Lung (tissue), 12 donors: ENCODE data around the gene SPAG8. TPM values are rescaled to one million over a fixed set of nuclear protein-coding genes. Genes with fewer than 3 reads are reported as not detected.

Source experiments
- ATAC-seq: fragments of 200-7000 bp; cut with Tn5 transposase; one replicate; pipeline ENCODE4 v1.9.1; 2020; ENCODE audit warnings: moderate number of reproducible peaks; ENCODE audit not compliant: insufficient read depth, low FRiP score
- DNase-seq, 3 donors: peaks; one replicate each; pipeline ENCODE4 v3.0.0-alpha.2; 2013 to 2017
- H3K27ac ChIP-seq, 2 donors: one replicate each; pipeline ENCODE4 v1.5.1; 2013; ENCODE audit warnings: mild to moderate bottlenecking in 2 of 2, moderate library complexity in 2 of 2, control low read depth in 1 of 2, inconsistent platforms in 1 of 2, low read depth in 1 of 2, low read length in 1 of 2
- H3K27me3 ChIP-seq, 3 donors: one replicate each; pipeline ENCODE4 v1.5.1; 2013; ENCODE audit warnings: low read length in 2 of 3; ENCODE audit not compliant: control insufficient read depth in 3 of 3, insufficient read depth in 3 of 3
- H3K36me3 ChIP-seq, 4 donors: one replicate each; pipeline ENCODE4 v1.5.1; 2013; ENCODE audit warnings: low read length in 4 of 4, mild to moderate bottlenecking in 1 of 4, moderate library complexity in 1 of 4; ENCODE audit not compliant: control insufficient read depth in 4 of 4, insufficient read depth in 4 of 4
- H3K4me1 ChIP-seq, 5 donors: one replicate each; pipeline ENCODE4 v1.5.1; 2013; ENCODE audit warnings: low read length in 5 of 5, mild to moderate bottlenecking in 2 of 5, moderate library complexity in 1 of 5; ENCODE audit not compliant: control insufficient read depth in 5 of 5, insufficient read depth in 5 of 5
- H3K4me3 ChIP-seq: one replicate; pipeline ENCODE4 v1.5.1; 2013; ENCODE audit warnings: mild to moderate bottlenecking, control low read depth, moderate library complexity
- H3K9ac ChIP-seq, 2 donors: one replicate each; pipeline ENCODE4 v1.5.1; 2013; ENCODE audit warnings: low read length in 2 of 2, control low read depth in 1 of 2; ENCODE audit not compliant: insufficient read depth in 1 of 2
- H3K9me3 ChIP-seq, 4 donors: one replicate each; pipeline ENCODE4 v1.5.1; 2013; ENCODE audit warnings: low read length in 3 of 4, mild to moderate bottlenecking in 1 of 4, moderate library complexity in 1 of 4; ENCODE audit not compliant: control insufficient read depth in 4 of 4, insufficient read depth in 3 of 4
- WGBS, 2 donors: extraction: QIAGEN DNeasy Blood & Tissue Kit; methylation state at CpG; one replicate each; pipeline ENCODE4 v1.1.7; 2013; 5-methylcytosine and 5-hydroxymethylcytosine counted together
- polyA plus RNA-seq, 2 donors: library from polyadenylated mRNA; stranded (reverse); fragments of 200-250 nt; gene quantifications; one replicate each; pipeline ENCODE4 v1.2.1, GENCODE V29; 2013
- total RNA-seq, 2 donors: library from RNA; depleted of rRNA in 1 of 2; stranded (reverse); fragments of >200 nt in 1 of 2; gene quantifications; one replicate each; pipeline ENCODE4 v1.2.1, GENCODE V29; 2014 to 2021
- TF ChIP-seq, protein P1 (sequence below): IDR thresholded peaks from 2 replicates; pipeline ENCODE4 v1.5.1; 2012; ENCODE audit warnings: mild to moderate bottlenecking; ENCODE audit errors: control extremely low read depth, extremely low read depth
- donor health status: control.
- donor health status: control.
- donor health status: Bipolar disorder and iron deficiency.
- donor health status: healthy.
- donor health status: DM: yes; HTN: yes; CAD: no.

SPAG8 gene
- total and polyA plus RNA-seq, 4 donors: 5.8 to 20.6 (median 9.0) TPM

DNA sequence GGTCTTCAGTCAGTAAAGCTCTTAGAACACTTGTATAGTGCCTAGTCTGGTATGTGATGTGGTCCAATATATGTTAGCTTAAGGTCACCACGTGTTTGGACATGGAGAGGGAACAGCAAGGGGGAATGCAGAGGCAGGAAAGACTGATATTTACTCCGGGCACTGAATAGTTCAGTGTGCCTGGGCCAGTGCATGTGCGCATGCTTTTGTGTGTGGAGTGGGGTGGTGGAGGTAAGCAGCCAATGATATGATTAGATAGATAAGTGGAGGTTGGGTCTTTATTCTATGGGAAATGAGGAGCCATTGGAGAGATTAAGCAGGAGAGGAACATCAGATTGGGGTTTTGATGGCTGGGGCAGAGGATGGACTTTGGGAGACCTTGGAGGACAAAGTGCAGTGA, 44.1 kb upstream of the SPAG8 start:
- no peak for ATAC-seq
- Histone ChIP-seq H3K4me1 (peaks cover 0 to 11% (median 0%) of the 10 kb centered on the region in 5 donors), H3K9me3 (no peaks in the 10 kb centered on the region), H3K36me3 (peaks cover 0 to 14% (median 6%) of the 10 kb centered on the region in 4 donors), H3K4me3 (no peak overlapping the region), H3K9ac (no peak overlapping the region), H3K27ac (no peak overlapping the region), H3K27me3 (no peaks in the 10 kb centered on the region)
- DNase-seq: no peak
- WGBS, 2 donors: 79% methylated on average over 3 of the region's 3 CpGs
- TF ChIP-seq, protein P1, sequence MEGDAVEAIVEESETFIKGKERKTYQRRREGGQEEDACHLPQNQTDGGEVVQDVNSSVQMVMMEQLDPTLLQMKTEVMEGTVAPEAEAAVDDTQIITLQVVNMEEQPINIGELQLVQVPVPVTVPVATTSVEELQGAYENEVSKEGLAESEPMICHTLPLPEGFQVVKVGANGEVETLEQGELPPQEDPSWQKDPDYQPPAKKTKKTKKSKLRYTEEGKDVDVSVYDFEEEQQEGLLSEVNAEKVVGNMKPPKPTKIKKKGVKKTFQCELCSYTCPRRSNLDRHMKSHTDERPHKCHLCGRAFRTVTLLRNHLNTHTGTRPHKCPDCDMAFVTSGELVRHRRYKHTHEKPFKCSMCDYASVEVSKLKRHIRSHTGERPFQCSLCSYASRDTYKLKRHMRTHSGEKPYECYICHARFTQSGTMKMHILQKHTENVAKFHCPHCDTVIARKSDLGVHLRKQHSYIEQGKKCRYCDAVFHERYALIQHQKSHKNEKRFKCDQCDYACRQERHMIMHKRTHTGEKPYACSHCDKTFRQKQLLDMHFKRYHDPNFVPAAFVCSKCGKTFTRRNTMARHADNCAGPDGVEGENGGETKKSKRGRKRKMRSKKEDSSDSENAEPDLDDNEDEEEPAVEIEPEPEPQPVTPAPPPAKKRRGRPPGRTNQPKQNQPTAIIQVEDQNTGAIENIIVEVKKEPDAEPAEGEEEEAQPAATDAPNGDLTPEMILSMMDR: no peak

DNA sequence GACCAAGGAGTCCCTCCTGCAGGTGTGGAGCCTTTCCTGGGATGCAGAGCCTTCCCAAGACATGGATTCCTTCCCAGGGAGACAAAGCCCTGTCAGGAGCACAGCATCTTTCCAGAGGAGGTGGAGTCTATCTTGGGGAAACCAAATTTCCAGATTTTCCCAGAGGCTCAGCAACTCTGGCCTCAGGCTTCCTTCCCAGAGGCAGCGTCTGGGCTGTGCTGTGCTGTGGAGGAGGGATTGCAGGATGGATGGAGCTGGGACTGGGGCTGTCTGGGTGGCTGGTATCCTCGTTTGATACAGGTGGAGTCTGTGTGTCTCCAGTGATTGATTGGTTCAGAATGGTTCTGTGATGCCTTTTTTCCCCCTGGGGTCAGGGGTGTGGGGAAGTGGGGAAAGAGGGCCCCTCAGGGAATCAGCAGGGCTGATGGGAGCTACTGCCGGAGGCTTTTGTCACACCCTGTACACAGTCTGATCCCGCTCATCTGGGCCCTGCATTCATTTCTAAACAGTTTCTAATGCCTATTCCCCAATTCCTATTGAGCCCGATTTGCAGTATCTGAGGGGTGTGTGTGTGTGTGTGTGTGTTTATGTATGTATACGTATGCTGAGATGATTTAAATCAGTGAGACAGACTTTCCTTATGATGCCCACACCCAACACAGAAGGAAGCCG, 42.2 kb upstream of the SPAG8 start:
- no peak for ATAC-seq
- H3K4me3 ChIP-seq: no peak overlapping the region
- H3K27ac ChIP-seq: no peak overlapping the region
- 91 to 93% methylated on average over 7 of the region's 7 CpGs for WGBS, 2 donors
- no peak for DNase-seq
- H3K9me3 ChIP-seq: no peaks in the 10 kb centered on the region
- H3K36me3 ChIP-seq: peaks cover 0 to 16% (median 6%) of the 10 kb centered on the region in 4 donors
- TF ChIP-seq, protein P1: no peak
- no peaks in the 10 kb centered on the region for H3K27me3 ChIP-seq
- H3K4me1 ChIP-seq: peaks cover 0 to 4% (median 0%) of the 10 kb centered on the region in 5 donors
- H3K9ac ChIP-seq: no peak overlapping the region

DNA sequence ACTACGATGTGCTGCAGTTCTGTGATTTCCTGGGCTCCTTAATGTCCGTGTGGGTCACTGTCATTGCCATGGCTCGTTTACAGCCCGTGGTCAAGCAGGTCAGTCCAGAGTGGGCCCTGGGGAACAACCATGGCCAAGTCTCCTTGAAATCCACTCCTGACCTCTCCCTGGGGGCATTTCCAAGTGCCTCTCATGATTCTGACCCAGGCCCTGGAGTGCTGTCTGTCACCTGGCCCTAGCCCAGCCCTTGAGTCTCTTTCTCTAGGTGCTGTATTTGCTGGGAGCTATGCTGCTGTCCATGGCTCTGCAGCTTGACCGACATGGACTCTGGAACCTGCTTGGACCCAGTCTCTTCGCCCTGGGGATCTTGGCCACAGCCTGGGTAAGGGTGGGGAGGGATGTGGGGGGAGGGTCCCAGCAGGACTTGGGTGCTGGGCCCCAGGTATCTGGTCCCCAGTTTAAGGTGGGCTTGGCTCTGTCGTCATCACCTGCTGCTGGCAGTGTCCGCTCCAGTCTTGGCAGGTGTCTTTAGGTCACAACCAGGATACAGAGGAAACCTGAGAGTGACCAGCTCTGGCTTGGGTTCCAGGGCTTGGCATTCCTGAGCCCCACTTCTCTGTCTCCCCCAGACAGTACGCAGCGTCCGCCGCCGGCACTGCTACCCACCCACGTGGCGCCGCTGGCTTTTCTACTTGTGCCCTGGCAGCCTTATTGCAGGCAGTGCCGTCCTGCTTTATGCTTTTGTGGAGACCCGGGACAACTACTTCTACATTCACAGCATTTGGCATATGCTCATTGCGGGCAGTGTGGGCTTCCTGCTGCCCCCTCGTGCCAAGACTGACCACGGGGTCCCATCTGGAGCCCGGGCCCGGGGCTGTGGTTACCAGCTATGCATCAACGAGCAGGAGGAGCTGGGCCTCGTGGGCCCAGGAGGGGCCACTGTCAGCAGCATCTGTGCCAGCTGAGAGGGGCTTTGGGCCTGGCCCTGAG, 41.1 kb upstream of the SPAG8 start:
- H3K4me3 ChIP-seq: no peak overlapping the region
- DNase-seq: no peak
- 89 to 92% methylated on average over 25 of the region's 25 CpGs for WGBS, 2 donors
- H3K27ac ChIP-seq: no peak overlapping the region
- TF ChIP-seq, protein P1: no peak
- peaks cover 0 to 21% (median 6%) of the 10 kb centered on the region in 4 donors for H3K36me3 ChIP-seq
- no peak overlapping the region for H3K9ac ChIP-seq
- H3K4me1 ChIP-seq: no peaks in the 10 kb centered on the region
- H3K27me3 ChIP-seq: no peaks in the 10 kb centered on the region
- H3K9me3 ChIP-seq: no peaks in the 10 kb centered on the region
- ATAC-seq: no peak
